Cardiac septum (tissue), 1 donor: ENCODE data around the gene HNF4A. TPM values are rescaled to one million over a fixed set of nuclear protein-coding genes. Genes with fewer than 3 reads are reported as not detected.

ENCODE experiments used
- DNase-seq: peaks from one replicate; pipeline ENCODE4 v3.0.0-alpha.2; 2020; ENCODE audit warnings: low spot score
- intact Hi-C: fragments of 100-400 bp; cut with DNase I; formaldehyde crosslinking; loops from one replicate; pipeline ENCODE4 v1.14.0; 2022
- total RNA-seq: library from RNA; stranded (reverse); fragmentation: NEBNext Ultra II Directional; extraction: Animal tissue kit (Norgen Biotek cat#: 25700); gene quantifications from one replicate; pipeline ENCODE4 v1.2.1, GENCODE V29; 2021
- donor health status: DM: no; HTN: no; CAD: no.

Gene HNF4A
- total RNA-seq, 1 donor from 2014 or later = not detected

DNA sequence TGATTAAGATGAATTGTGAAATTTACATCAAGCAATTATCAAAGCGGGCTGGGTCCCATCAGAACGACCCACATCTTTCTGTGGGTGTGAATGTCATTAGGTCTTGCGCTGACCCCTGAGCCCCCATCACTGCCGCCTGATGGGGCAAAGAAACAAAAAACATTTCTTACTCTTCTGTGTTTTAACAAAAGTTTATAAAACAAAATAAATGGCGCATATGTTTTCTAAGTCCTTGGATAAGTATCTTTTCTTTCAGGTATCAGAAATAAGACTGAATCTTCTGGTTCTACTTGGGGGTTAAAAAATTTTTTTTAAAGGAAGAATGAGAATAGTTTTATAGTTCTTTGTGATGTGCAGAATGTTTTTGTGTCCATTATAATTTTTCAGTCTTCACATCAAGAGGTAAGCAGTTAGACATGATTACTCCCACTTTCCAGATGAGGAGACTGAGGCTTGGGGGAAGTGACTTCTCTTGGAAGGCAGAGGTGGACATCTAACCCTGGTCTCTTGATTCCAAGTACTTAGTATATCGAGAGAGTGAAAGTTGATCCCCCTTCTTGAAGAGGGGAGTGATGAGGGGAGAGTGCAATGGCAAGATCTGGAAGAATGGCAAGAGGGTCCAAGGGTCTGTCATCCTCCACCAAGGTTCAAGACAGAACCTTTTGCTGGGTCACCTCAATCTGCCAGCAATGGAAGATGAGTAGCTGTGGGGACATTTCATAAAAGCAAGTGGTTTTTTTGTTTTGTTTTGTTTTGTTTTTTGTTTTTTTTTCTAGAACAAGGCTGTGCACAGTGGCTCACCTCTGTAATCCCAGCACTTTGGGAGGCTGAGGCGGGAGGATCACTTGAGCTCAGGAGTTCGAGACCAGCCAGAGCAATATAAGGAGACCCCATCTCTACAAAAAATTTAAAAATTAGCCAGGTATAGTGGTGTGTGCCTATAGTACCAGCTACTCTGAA lies 77.4 kb downstream of the HNF4A start:
- no peak for DNase-seq
- intact Hi-C loops = no loop called here

DNA sequence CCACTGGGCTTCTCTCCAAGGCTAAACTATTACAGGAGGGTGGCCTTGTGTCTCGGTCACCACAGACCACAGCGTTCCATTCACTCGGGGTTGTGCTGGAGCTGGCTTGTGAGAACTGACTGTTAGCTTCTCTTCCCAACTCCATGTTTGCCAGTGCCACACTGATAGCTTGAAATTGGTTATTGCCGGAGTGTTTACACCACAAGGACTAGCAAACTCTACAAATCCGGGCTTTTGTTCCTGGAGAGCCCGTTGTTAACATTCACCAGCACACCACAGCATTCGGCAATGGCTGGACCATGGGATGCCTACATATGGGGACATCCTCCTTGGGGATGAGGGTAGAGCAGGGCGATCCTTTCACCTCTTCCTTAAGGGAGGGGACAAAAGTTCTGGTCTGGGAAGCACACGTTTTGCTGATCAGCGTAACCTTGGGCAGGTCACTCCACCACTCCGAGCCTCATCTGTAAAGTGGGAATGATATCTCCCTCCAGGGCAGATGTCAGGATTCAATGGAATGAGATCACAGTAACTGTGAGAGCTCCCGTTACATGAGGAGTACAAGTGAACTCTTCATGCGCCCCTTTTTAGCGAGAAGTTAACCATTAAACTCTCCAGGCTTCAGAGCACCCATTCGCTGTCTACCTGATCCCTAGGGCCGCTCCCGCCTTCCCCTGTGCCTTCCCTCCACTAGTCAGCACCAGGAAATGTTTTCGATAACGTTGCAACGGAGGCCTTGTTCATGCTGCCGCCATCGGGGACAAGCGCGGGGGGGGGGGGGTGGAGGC lies 78.4 kb downstream of the HNF4A start:
- intact Hi-C loops = no loop called here
- DNase-seq = no peak

DNA sequence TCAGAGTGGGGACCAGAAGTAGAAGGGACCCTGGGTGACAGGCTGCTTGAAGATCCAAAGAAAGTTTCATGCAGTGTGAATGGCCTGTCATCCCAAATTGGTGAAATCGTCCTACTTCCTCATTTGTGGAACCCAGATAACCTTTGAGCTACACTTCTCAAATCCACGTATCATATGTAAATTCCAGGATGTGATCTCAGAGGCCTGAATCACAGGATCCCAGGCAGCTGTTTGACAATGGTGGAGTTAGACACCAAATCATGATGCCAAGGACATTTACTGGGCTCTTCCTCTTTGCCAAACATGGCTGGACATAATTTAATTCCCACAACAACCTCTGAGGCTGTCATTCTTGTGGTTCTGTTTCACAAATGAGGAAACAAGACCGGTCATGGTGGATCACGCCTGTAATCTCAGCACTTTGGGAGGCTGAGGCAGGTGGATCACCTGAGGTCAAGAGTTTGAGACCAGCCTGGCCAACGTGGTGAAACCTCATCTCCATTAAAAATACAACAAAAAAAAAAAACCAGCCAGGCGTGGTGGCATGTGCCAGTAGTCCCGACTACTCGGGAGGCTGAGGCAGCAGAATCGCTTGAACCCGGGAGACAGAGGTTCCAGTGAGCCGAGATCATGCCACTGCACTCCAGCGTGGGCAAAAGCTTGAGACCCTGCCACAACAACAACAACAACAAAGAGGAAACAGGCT lies 80.3 kb downstream of the HNF4A start:
- intact Hi-C loops = no loop called here
- no peak for DNase-seq

DNA sequence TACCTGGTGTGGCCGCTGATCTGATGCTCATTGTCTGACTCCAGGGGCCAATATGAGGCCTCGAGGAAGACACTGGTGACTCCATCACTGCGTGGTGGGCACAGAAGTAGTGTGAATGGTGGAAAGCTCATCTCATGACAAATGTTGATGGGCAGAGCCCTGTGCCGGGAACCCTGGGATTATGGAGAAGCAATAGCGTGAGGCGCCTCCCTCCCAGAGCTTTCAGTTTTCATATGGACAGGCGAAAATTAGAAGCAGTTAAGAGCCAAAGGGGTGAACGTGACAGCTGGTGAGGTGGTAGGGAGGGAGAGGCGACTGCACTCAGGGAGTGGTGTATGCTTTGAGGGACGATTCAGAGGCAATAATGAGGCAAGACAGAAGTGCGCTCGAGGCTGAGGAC lies 80.9 kb downstream of the HNF4A start:
- intact Hi-C loops = no loop called here
- DNase-seq = no peak

- intact Hi-C loops = no loop called here
- DNase-seq = no peak
These were observed 82.0 kb downstream of the HNF4A start for GRCh38 chr20:44437497-44437896.

DNA sequence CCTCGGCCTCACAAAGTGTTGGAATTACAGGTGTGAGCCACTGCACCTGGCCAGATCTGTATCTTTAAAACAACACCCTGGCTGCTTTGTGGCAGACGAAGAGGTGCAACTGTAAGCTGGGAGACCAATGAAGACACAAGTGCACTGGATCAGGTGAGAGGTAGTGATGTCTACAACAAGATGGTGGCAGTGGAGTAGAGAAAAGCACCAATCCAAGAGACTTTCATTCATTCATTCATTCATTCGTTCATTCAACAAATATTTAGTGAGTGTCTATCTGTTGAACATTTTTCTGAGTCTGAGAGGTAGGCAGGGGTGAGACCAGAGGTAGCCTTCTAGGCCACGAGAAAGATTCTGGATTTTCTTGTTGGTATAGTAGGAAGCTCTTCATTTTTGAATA lies 83.3 kb downstream of the HNF4A start:
- DNase-seq = no peak
- intact Hi-C loops = no loop called here

DNA sequence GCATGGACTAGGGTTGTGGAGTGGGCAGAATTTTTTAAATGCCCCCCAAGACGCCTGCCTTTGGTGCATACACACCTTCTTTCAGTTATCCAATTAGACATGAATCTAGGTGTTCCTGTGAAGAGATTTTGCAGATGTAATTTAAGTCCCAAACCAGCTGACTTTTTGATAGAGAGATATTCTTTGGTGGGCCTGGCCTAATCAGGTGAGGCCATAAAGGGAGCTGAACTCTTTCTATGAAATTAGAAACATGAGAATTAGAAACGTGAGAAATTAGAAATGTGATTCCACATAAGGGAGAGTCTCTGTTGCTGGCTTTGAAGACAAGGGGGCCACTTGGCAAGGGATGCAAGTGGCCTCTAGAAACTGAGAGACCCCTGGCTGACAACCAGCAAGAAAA lies 83.8 kb downstream of the HNF4A start:
- DNase-seq = no peak
- intact Hi-C loops = no loop called here

DNA sequence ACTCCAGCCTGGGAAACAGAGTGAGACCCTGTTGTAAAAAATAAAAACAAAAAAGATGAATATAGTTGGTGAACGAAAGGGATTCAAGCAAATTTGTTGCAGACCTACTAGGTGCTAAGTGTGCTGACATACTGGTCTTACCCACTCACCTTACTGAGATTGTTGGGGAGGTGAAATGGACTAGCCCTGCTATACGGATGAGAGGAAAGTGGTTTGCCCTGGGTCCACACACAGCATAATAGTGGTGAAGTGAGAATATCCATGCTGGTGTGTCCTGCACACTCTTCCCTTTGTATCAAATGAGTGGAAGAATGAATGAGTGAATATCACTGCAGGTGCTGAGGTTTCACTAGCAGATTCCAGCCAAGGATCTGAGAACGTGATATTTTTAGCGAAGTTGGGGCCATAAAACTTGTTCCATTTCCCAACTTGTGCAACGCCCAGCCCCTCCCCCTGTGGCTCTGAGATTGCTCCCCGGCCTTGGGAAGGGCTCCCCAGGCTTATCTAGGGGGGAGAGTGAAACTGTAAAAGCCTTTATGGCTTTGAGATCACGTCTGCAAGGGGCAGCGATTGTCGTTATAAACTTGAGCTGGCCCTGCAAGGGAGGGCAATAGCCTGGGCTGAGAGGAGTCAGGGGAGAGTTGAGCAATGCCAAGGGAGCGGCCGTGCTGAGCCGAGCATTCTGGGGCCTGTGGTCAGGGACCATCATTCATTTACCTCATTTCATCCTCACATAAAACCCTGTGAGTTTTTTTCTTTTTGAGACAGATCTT lies 87.0 kb downstream of the HNF4A start:
- no peak for DNase-seq
- intact Hi-C loops = no loop called here

DNA sequence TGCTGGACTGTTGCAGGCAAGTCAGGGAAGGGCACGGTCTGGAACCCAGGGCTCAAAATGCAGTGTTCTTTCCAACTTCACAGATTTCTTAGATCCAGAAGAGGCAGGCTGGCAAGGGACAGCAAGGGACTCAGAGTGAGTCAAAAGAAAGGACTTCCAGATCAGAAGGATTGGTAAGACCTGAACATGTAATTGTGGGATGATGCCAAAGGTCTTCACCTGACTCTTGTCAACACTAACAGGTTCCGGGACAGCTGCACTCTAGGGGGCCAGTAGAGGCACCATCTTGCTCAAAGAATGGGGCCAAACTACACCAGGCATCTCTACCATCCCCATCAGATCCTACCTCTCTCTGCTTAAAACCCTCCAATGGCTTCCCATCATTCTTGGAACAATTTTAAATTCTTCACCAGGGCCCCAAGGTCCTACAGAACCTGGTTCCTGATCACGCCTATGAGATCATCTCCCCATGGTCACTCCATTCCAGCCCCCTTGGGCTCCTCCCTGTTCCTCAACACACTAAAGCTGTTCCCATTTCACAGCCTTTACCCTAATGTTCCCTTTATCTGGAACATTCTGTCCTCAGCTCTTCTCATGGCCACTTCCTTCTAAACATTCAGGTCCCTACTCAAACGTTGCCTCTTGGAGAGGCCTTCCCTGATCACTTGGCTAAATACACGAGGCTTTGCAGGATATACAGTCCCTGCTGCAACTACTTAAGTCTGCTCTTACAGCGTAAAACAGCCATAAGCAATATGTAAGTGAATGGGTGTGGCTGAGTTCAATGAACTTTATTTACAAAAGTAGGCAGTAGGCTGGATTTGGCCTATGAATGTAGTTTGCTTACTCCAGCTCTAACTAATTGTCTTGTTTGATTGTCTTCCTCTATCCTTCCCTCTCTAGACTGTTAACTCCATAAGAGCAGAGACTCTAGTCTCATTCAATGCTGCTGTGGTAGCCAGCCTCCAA lies 90.5 kb downstream of the HNF4A start:
- DNase-seq = no peak
- intact Hi-C loops = no loop called here

DNA sequence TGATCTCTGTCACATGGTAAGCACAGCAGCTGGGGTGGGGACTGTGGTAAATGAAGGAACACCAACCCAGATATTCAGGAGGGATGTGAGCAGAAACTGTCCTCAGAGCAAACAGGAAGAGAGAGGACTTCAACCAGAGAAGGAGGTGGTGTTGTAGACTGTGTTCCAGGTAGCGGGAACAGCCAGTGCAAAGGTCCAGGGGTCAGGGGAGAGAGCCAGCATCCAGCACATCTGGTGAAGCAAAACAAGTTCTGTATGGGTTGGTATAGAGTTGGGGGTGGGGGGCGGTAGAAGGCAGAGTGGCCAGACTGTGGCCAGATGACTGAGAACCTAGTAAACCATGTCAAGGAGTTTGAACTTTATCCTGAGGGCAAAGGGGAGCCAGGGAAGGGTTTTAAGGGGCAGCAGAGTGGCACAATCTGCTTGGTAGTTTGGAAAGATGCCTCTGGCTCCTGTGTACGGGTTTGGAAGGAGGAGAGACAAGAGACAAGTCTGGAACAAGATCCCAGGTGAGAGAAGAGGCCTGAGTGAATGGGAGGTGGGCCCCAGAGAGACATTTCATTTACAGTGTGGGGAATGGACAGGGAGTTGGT lies 92.4 kb downstream of the HNF4A start:
- intact Hi-C loops = no loop called here
- no peak for DNase-seq

DNA sequence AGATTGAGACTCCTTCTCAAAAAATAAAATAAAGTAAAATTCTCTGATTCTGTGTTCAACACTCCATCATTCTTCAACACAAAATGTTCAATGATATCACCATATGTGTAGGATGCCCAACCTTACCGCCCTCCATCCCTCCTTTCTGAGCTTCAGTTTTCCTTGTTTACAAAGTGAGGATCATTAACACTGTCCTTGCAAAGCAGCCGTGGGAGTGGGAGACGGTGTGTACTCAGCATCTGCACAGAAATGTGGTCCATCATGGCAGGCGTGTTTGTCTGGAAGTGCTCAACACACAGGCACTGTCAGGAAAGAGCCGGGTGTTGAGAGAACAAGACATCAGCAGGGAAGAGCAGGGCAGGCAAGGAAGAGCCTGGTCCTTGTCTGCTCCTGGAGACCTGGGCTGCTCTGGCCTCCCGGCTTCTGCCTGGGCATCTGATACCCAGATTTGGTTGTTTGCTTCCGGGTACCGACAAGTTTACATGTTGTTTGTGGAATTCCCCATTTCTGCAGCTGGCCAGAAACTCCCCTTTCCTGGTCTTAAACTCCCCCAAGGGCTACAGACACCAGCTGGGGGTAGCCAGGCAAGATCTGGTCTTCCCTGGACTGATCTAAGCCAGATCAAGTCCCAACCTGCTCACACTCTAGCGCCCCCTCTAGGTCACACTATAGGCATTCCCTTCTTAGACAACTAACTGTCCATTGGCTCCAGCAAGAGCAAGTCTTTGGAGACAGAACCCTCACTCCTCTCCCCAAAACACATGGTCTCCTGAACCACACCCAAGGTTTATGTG lies 93.5 kb downstream of the HNF4A start:
- DNase-seq = no peak
- intact Hi-C loops = no loop called here

- intact Hi-C loops = no loop called here
These were observed 94.4 kb downstream of the HNF4A start for GRCh38 chr20:44449864-44450263.

GRCh38 chr20:44450281-44450889 lies 94.9 kb downstream of the HNF4A start:
- DNase-seq = no peak
- intact Hi-C loops = no loop called here

More at GRCh38 chr20:44449864-44450263, 94.4 kb downstream of the HNF4A start:
- DNase-seq = no peak

DNA sequence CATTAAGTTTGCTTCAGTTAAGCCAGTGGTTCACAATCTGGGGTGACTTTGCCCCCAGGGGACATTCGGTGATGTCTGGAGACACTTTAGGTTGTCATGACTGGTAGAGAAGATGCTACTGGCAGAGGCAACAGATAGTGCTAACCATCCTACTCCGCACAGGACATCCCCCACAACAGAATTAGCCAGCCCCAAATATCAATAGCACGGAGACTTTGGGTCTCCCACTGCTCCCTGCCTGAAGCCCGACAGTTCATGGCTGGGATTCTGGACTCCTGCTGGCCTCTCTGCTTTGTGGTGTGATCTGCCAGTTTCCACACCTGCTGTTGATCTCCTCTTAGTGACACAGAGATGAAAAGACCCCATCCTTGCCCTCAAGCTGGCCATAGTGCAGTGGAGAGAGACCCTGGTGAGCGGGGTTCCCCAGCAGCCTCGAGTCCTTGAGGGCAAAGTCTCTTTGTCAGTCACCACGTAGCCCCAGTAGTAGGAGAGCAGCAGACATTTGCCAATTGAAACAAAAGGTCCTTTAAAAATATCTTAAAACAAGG lies 95.5 kb downstream of the HNF4A start:
- intact Hi-C loops = no loop called here
- DNase-seq = no peak

DNA sequence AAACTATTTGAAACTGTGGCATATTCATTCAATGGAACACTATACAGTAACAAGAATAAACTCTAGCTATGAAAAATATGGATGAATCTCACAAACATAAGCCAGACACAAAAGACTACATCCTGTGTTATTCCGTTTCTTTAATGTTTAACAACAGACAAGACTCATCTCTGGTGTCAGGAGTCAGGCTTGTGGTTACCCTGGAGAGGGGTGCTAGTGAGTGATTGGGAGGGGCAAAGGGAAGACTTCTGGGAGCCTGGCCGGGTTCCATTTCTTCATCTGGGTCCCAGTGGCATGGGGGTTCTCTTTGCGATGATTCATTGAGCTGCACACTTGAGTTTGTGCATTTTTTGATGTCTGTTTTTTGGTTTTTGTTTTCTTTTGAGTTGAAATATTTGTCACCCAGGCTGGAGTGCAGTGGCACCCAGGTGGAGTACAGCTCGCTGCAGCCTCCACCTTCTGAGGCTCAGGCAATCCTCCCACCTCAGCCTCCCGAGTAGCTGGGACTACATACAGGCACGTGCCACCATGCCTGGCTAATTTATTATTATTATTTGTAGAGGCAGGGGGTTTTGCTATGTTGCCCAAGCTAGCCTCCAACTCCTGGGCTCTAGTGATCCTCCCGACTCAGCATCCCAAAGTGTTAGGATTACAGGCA lies 98.9 kb downstream of the HNF4A start:
- DNase-seq = no peak
- intact Hi-C loops = no loop called here

- intact Hi-C loops = no loop called here
These were observed 99.6 kb downstream of the HNF4A start for GRCh38 chr20:44455126-44455525.

More at GRCh38 chr20:44455126-44455525, 99.6 kb downstream of the HNF4A start:
- no peak for DNase-seq
